Measurements from ENCODE around the gene USP20. TPM values are rescaled to one million over a fixed set of nuclear protein-coding genes. Genes with fewer than 3 reads are reported as not detected.

USP20 gene
- total RNA-seq, 2 experiments from 2014 or later, result 107 to 111 TPM

DNA sequence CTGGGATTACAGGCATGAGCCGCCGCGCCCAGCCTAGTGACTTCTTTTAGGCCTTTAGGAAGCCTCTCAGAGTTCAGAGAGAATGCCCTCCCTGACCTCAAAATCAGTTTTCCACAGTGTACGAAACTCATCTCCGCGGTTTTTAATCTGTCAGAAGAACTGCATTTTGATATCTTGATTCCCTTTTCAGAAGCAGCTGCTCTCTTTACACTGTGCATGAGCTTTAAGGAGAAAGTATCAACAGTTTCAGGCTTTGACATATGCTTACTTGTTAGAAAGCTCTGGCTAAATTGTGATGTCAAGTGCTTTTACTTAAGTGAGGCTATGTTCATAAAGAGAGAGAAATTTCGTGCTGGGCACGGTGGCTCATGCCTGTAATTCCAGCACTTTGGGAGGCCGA, 74.6 kb downstream of the USP20 start:
- H3K9me3 Mint-ChIP-seq, result no peaks in the 10 kb centered on the region
- ATAC-seq (ENCODE audit: low read depth) (no peak), DNase-seq (no peak)
- no peak overlapping the region for H3K4me3 Mint-ChIP-seq
- H3K27ac Mint-ChIP-seq, result no peak overlapping the region
- POLR2A ChIA-PET, result no interaction called here
- peaks cover 16% of the 10 kb centered on the region for H3K4me1 Mint-ChIP-seq
- peaks cover 40% of the 10 kb centered on the region for H3K36me3 Mint-ChIP-seq
- no peaks in the 10 kb centered on the region for H3K27me3 Mint-ChIP-seq

DNA sequence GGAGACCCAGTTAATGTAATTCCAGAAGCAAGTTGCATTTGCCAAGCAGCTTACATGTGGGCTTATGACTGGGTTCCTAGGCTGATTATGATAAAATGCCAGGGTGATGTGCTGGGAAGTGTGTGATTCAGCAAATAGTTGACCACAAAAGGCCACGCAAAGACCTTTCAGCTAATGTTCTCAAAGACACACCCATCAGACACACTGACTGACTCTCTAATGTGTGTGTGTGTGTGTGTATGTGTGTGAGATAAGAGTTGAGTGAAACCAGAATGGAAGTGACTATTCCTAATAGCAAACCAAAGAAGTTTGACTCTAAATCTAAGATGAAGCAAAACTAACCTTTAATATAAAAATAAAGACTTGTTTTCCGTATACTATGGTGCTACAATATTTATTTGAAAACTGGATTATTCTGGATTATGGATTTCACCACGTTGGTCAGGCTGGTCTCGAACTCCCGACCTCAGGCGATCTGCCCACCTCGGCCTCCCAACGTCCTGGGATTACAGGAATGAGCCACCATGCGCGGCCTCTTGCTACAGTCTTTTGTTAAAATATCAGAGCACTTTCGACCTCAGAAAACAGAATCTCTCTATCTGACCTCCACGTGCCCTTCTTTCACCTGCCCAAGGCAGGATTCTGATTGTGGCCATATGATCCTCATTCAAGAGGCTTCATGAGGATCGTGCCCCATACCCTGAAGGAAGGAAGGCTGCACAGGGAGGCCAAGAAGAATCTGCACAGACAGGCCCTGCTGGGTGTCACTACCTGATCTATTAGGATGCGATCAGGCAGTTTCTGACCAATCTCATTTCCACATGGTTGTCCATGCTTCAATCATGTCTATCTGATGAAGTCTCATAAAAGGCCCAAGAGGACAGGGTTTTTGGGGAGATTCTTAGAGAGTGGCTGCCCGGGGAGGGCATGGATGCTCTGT, 75.6 kb downstream of the USP20 start:
- H3K4me3 Mint-ChIP-seq, result no peak overlapping the region
- no peaks in the 10 kb centered on the region for H3K9me3 Mint-ChIP-seq
- H3K27me3 Mint-ChIP-seq, result no peaks in the 10 kb centered on the region
- H3K4me1 Mint-ChIP-seq, result peaks cover 11% of the 10 kb centered on the region
- DNase-seq, result no peak
- POLR2A ChIA-PET, result no interaction called here
- H3K27ac Mint-ChIP-seq, result no peak overlapping the region
- no peak for ATAC-seq (ENCODE audit: low read depth)
- H3K36me3 Mint-ChIP-seq, result peaks cover 37% of the 10 kb centered on the region

DNA sequence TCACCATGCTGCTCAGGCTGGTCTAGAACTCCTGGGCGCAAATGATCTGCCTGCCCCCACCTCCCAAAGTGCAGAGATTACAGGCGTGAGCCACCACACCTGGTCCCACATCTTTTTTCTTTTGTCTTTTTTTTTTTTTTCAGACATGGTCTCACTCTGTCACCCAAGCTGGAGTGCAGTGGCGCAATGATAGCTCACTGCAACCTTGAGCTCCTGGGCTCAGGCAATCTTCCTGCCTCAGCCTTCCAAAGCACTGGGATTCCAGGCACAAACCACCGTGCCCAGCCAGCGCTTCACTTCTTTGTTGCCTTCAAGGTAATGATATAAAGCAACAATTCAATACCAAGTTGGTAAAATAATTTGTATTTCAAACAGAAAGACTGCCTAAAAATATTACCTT, 78.8 kb downstream of the USP20 start:
- H3K9me3 Mint-ChIP-seq, result no peaks in the 10 kb centered on the region

DNA sequence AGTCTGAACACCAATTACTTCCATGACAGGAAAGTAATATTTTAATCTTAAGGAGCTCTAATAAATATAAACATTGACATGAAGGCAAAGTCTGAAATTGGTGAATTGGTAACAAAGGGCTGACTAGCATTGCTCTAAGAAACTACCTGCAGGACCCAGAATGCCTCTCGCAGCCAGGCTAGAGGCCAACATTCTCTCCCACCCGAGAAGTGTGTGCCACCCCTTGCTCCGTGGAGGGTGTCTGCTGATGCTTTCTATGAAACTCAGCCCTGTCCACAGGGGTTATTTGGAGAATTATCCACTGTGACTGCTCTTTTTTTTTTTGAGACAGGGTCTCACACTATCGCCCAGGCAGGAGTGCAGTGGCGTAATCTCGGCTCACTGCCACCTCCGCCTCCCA, 81.4 kb downstream of the USP20 start:
- H3K27me3 Mint-ChIP-seq, result no peaks in the 10 kb centered on the region
- DNase-seq (no peak), ATAC-seq (ENCODE audit: low read depth) (no peak)
- H3K36me3 Mint-ChIP-seq, result peaks cover 18% of the 10 kb centered on the region
- no peaks in the 10 kb centered on the region for H3K9me3 Mint-ChIP-seq
- H3K4me1 Mint-ChIP-seq, result peaks cover 8% of the 10 kb centered on the region
- POLR2A ChIA-PET, result interaction anchor here (0.6 to 1.6 kb wide), 3 partner anchors 28 to 76 kb away, joined by 3 to 4 read pairs (median 3); no protein-coding TSS in a partner anchor
- H3K27ac Mint-ChIP-seq, result no peak overlapping the region
- no peak overlapping the region for H3K4me3 Mint-ChIP-seq

More for the DNA sequence above, 78.8 kb downstream of the USP20 start:
- ATAC-seq (ENCODE audit: low read depth) (no peak), DNase-seq (no peak)
- Mint-ChIP-seq H3K27ac (peak overlapping the region; percentile 3), H3K4me1 (peaks cover 8% of the 10 kb centered on the region), H3K36me3 (peaks cover 21% of the 10 kb centered on the region), H3K4me3 (no peak overlapping the region), H3K27me3 (no peaks in the 10 kb centered on the region)
- POLR2A ChIA-PET, result no interaction called here

DNA sequence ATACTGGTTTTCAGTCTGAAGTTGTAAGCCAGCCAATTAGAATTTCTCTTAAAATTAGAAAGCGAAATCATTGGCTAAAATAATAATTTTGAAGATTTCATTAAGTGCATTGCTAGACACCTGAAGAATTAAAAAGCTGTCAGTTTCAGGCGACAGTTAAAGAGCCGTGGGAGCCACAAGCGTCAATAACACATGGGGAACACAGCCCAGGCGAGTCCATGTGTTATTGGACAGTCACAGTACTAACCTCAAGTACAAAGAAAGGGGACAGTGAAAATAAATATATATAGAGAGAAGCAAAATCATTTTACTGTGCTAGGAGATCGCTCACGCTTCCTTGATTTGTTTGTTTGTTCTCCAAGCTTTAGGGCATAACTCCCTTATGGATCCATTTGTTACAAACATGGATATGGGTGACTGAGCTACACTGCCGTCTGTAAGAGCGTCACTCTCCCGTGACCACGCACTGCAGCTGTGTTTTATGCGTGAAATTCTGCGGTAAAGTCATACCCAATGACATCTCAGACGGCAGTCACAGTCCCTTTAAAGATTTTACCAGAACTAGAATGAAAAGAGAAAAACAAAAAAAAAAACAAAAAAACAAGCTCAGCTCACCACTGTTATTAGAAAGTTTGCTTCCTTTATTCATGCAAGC, 83.2 kb downstream of the USP20 start:
- Mint-ChIP-seq H3K4me3 (no peak overlapping the region), H3K27ac (no peak overlapping the region), H3K36me3 (peaks cover 25% of the 10 kb centered on the region), H3K9me3 (no peaks in the 10 kb centered on the region), H3K27me3 (no peaks in the 10 kb centered on the region), H3K4me1 (peaks cover 6% of the 10 kb centered on the region)
- ATAC-seq (ENCODE audit: low read depth), result no peak
- POLR2A ChIA-PET, result no interaction called here
- no peak for DNase-seq

DNA sequence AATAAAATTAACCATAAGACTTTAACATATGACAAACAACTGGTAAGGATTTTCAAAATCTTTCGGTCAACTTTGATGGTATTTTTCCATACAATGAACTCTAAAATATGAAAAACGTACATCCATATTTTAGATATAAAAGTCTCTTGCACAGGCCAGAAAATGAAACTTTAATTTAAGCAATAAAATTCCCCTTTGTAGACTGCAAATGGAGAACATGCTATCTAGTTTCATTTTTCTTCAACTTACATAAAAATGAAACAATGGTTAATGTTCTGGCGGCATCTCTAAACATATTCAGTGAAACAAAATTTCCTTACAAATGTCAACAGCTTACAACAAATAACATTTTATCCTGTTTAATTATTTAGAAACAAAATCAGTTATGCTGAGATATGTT, 84.0 kb downstream of the USP20 start:
- Mint-ChIP-seq H3K4me1 (peaks cover 8% of the 10 kb centered on the region), H3K27ac (no peak overlapping the region), H3K27me3 (no peaks in the 10 kb centered on the region), H3K9me3 (no peaks in the 10 kb centered on the region), H3K36me3 (peaks cover 29% of the 10 kb centered on the region), H3K4me3 (no peak overlapping the region)
- POLR2A ChIA-PET, result interaction anchor here (1.0 kb wide), 1 partner anchor 31 kb away, joined by 3 read pairs; no protein-coding TSS in a partner anchor
- DNase-seq (no peak), ATAC-seq (ENCODE audit: low read depth) (no peak)

DNA sequence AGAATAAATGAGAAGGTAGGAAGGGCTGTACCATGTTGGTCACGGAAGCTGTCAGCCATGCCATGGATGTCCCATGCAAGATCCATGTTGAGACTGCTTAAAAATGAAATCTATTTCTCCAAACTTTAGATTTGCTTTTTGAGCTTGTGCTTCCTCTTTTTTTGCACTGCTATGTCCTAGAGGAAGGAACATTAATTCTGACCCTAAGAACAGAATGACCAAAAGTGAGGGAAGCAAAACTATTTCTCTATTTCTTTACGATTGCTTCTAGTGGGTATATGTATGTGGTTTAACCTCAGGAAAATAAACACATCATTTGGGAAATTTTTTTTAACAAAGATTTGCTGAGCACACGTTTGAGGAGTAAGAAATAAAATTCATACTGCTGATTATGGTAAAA, 84.6 kb downstream of the USP20 start:
- POLR2A ChIA-PET, result interaction anchor here (0.8 to 1.0 kb wide), 2 partner anchors 31 to 123 kb away, joined by 3 read pairs; partner anchors contain the start of gene FNBP1
- Mint-ChIP-seq H3K27ac (peak overlapping the region; percentile 57), H3K4me1 (peaks cover 9% of the 10 kb centered on the region), H3K36me3 (peaks cover 32% of the 10 kb centered on the region), H3K9me3 (no peaks in the 10 kb centered on the region), H3K27me3 (no peaks in the 10 kb centered on the region), H3K4me3 (no peak overlapping the region)
- no peak for DNase-seq
- no peak for ATAC-seq (ENCODE audit: low read depth)

DNA sequence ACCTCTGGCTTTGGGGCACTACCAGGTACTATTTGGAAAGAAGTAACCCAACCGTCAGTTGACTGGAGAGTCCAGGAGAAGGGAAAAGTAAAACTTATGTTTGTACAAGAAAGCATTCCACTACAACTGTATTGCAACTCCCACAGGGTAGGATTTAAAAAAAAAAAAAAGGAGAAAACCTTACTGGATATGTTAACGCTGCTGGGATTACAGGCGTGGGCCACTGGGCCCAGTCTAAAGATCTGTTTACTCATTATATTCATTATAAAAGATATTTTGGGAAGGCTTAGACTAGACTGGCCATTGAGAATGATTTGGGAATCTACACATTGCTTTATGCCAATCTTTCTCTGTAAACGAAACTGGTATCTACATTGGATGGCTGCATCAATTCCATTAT, 86.6 kb downstream of the USP20 start:
- peaks cover 14% of the 10 kb centered on the region for H3K4me1 Mint-ChIP-seq
- peaks cover 29% of the 10 kb centered on the region for H3K36me3 Mint-ChIP-seq
- H3K27ac Mint-ChIP-seq, result no peak overlapping the region
- DNase-seq (no peak), ATAC-seq (ENCODE audit: low read depth) (no peak)
- no peaks in the 10 kb centered on the region for H3K27me3 Mint-ChIP-seq
- no peaks in the 10 kb centered on the region for H3K9me3 Mint-ChIP-seq
- POLR2A ChIA-PET, result no interaction called here
- no peak overlapping the region for H3K4me3 Mint-ChIP-seq

DNA sequence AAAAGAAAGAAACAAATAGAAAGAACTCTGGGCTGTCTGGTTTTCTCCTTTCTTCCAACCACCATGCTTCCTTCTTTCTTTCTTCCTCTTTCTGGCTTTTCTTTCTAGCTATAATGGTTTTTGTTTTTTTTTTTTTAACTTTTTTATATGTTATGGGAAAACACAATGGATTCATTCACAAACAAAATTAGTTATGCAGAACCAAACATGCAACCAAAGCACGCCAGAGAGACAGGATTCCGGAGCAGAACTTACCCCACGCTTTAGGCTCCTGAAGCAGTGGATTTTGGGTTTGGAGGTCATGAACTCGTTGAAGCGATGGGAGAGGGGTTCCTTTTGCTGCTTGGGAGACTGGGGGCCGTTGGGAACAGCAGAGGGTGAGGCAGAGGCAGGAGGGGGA, 88.3 kb downstream of the USP20 start:
- H3K36me3 Mint-ChIP-seq, result peaks cover 31% of the 10 kb centered on the region
- no peaks in the 10 kb centered on the region for H3K27me3 Mint-ChIP-seq
- H3K9me3 Mint-ChIP-seq, result no peaks in the 10 kb centered on the region
- H3K27ac Mint-ChIP-seq, result no peak overlapping the region
- DNase-seq (no peak), ATAC-seq (ENCODE audit: low read depth) (no peak)
- peaks cover 14% of the 10 kb centered on the region for H3K4me1 Mint-ChIP-seq
- no peak overlapping the region for H3K4me3 Mint-ChIP-seq
- POLR2A ChIA-PET, result interaction anchor here (0.7 to 1.0 kb wide), 2 partner anchors 16 to 21 kb away, joined by 3 to 6 read pairs; no protein-coding TSS in a partner anchor

DNA sequence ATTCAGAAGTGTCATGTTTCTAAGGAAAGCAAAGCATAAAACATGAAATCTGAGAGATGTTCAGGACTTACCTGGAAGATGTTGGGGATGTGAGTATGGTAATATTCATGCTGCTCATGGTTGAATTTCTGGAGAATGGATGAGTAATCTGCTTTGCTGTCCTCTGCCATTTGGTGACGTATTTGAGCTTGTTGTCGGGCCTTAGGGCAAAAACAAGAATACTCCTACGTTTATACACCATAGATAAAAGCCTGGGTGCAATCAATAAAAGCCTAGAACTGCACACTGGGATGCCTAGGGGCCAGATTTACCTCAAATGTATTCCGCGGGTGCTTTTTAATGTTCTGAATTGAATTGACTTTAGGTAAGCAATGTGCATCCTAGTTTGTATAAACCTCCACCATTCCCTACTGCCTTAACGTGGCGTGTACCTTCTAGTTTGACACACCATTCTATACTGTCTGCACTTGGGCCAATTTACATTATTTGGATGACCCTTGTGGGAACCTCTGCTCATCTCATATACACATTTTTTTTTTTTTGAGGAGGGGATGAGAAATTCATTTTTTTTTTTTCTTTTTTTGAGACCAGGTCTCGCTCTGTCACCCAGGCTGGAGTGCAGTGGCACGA, 94.4 kb downstream of the USP20 start:
- peaks cover 31% of the 10 kb centered on the region for H3K36me3 Mint-ChIP-seq
- H3K27ac Mint-ChIP-seq, result no peak overlapping the region
- H3K4me1 Mint-ChIP-seq, result peaks cover 35% of the 10 kb centered on the region
- no peaks in the 10 kb centered on the region for H3K9me3 Mint-ChIP-seq
- POLR2A ChIA-PET, result no interaction called here
- no peaks in the 10 kb centered on the region for H3K27me3 Mint-ChIP-seq
- H3K4me3 Mint-ChIP-seq, result no peak overlapping the region
- no peak for ATAC-seq (ENCODE audit: low read depth)
- DNase-seq, result no peak

DNA sequence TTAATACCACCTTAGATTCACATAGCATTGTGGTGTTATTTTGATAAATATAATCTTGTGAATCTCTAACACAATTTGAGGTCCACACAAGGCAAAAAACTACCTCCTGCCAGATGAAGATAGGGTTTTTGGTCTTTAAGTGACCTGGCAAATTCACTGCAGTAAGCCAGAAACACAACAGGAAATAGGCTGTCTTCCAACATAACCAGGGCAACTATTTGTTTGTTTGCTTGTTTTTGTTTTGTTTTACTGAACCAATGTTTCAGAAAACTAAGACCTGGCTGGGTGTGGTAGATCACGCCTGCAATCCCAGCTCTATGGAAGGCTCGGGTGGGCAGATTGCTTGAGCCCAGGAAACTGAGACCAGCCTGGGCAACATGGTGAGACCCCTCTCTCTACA, 95.5 kb downstream of the USP20 start:
- ATAC-seq (ENCODE audit: low read depth) (no peak), DNase-seq (no peak)
- Mint-ChIP-seq H3K36me3 (peaks cover 33% of the 10 kb centered on the region), H3K27me3 (no peaks in the 10 kb centered on the region), H3K4me3 (no peak overlapping the region), H3K9me3 (no peaks in the 10 kb centered on the region), H3K4me1 (peaks cover 41% of the 10 kb centered on the region), H3K27ac (peak overlapping the region; percentile 68)
- POLR2A ChIA-PET, result no interaction called here
